Activated naive CD8-positive, alpha-beta T cell (primary cell): ENCODE measurements around the gene TBC1D13.
A peak's percentile ranks its signal among the peaks of the same experiment; 100 is the strongest.

Experiments
- H3K27ac Mint-ChIP-seq: one replicate; pipeline ENCODE4 v1.8.0; 2021; ENCODE audit warnings: mixed read lengths
- H3K27me3 Mint-ChIP-seq: one replicate; pipeline ENCODE4 v1.8.0; 2021; ENCODE audit warnings: mixed read lengths
- H3K36me3 Mint-ChIP-seq: one replicate; pipeline ENCODE4 v1.8.0; 2021; ENCODE audit warnings: mixed read lengths
- H3K4me1 Mint-ChIP-seq: one replicate; pipeline ENCODE4 v1.8.0; 2021; ENCODE audit warnings: low read depth, mixed read lengths
- H3K4me3 Mint-ChIP-seq: one replicate; pipeline ENCODE4 v1.8.0; 2021; ENCODE audit warnings: mild to moderate bottlenecking, mixed read lengths
- H3K9me3 Mint-ChIP-seq: one replicate; pipeline ENCODE4 v1.8.0; 2021; ENCODE audit warnings: low read depth, mixed read lengths

Gene TBC1D13

DNA sequence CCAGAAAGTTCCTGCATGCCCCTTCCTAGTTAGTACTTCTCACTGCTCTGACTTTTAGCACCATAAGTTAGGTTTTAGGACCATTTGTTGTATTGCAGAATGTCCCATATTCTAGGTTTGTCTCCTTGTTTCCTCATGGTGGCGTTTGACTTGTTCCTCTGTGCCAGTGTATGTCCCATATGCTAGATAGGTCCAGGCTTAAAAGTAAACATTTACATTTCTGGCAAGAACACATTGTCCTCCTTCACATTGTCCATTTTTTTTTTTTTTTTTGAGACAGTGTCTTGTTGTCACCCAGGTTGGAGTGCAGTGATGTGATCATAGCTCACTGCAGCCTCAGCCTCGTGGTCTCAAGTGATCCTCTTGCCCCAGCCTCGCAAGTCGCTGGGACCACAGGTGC lies 15.4 kb downstream of the TBC1D13 start:
- H3K36me3 Mint-ChIP-seq, result peaks cover 5% of the 10 kb centered on the region
- no peak overlapping the region for H3K4me3 Mint-ChIP-seq
- no peaks in the 10 kb centered on the region for H3K27me3 Mint-ChIP-seq
- H3K4me1 Mint-ChIP-seq, result no peaks in the 10 kb centered on the region
- H3K27ac Mint-ChIP-seq, result no peak overlapping the region
- no peaks in the 10 kb centered on the region for H3K9me3 Mint-ChIP-seq

DNA sequence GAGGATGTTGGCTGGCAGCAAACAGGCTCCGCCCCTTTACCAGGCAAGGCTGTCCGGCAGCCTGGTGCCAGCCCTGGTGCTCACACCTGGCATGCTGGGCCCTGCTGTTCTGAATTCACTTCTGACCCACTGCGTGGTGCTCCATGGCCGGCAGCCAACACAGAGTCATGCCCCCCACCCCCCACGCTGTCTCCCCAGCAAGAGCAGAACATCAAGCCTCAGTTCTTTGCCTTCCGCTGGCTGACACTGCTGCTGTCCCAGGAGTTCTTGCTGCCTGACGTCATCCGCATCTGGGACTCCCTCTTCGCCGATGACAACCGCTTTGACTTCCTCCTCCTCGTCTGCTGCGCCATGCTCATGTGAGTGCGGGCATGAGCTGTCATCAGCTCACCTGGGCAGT lies 18.6 kb downstream of the TBC1D13 start:
- H3K4me3 Mint-ChIP-seq, result no peak overlapping the region
- H3K4me1 Mint-ChIP-seq, result no peaks in the 10 kb centered on the region
- H3K9me3 Mint-ChIP-seq, result no peaks in the 10 kb centered on the region
- H3K27me3 Mint-ChIP-seq, result no peaks in the 10 kb centered on the region
- H3K27ac Mint-ChIP-seq, result no peak overlapping the region
- peaks cover 2% of the 10 kb centered on the region for H3K36me3 Mint-ChIP-seq

DNA sequence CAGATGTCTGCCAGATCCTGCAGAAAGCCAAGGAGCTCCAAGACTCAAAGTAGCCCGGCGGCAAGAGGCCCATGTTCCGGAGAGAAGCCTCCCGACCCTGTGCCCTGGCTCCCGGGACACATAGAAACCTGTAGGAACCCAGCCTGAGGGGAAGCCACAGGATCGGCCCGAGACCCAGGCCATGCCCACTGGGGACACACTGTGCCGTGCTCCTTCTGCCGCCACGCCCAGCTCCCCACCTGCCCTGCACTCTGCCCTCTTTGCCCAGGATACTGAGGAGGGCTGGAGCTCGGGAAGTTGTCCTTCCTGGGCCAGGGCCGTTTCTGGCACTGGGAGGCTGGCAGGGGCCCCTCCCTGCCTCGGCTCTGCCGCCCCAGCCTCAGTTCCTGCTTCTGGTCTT lies 20.8 kb downstream of the TBC1D13 start:
- no peak overlapping the region for H3K4me3 Mint-ChIP-seq
- no peaks in the 10 kb centered on the region for H3K4me1 Mint-ChIP-seq
- no peaks in the 10 kb centered on the region for H3K27me3 Mint-ChIP-seq
- H3K36me3 Mint-ChIP-seq, result peaks cover 2% of the 10 kb centered on the region
- no peaks in the 10 kb centered on the region for H3K9me3 Mint-ChIP-seq
- no peak overlapping the region for H3K27ac Mint-ChIP-seq

DNA sequence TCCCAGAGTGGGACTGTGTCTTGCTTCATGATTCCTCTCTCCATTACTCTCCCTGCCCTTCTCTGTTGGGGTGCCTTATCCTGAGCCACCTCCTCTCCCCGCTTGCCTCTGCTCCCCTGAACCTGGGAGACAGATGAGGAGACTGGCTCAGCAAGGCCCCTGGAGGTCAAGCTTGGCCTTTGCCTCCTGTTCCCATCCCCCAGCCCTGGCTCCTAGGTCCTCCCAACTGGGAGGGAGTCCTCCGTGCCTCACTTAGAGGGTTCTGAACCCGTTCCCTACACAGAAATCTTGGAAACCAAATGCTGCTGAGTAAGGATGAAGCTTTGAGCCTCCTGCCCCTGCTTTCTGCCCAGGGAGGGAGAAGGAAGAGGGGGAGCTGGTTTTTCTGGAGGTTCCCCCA lies 21.5 kb downstream of the TBC1D13 start:
- H3K4me3 Mint-ChIP-seq, result no peak overlapping the region
- no peaks in the 10 kb centered on the region for H3K4me1 Mint-ChIP-seq
- no peaks in the 10 kb centered on the region for H3K27me3 Mint-ChIP-seq
- peaks cover 2% of the 10 kb centered on the region for H3K36me3 Mint-ChIP-seq
- H3K27ac Mint-ChIP-seq, result no peak overlapping the region
- H3K9me3 Mint-ChIP-seq, result no peaks in the 10 kb centered on the region

- Mint-ChIP-seq H3K4me3 (no peak overlapping the region), H3K4me1 (no peaks in the 10 kb centered on the region), H3K36me3 (peaks cover 2% of the 10 kb centered on the region), H3K9me3 (no peaks in the 10 kb centered on the region), H3K27ac (no peak overlapping the region), H3K27me3 (no peaks in the 10 kb centered on the region)
Measured at GRCh38 chr9:128809036-128809599, 22.1 kb downstream of the TBC1D13 start.

- H3K9me3 Mint-ChIP-seq, result no peaks in the 10 kb centered on the region
- peak overlapping the region; percentile 8 for H3K27ac Mint-ChIP-seq
- no peaks in the 10 kb centered on the region for H3K27me3 Mint-ChIP-seq
- no peak overlapping the region for H3K4me3 Mint-ChIP-seq
- peaks cover 2% of the 10 kb centered on the region for H3K36me3 Mint-ChIP-seq
- no peaks in the 10 kb centered on the region for H3K4me1 Mint-ChIP-seq
Measured at GRCh38 chr9:128809831-128810230, 22.8 kb downstream of the TBC1D13 start.

- Mint-ChIP-seq H3K36me3 (peaks cover 2% of the 10 kb centered on the region), H3K4me1 (no peaks in the 10 kb centered on the region), H3K27ac (no peak overlapping the region), H3K27me3 (no peaks in the 10 kb centered on the region), H3K9me3 (no peaks in the 10 kb centered on the region), H3K4me3 (no peak overlapping the region)
Measured at GRCh38 chr9:128810873-128811272, 23.8 kb downstream of the TBC1D13 start.

DNA sequence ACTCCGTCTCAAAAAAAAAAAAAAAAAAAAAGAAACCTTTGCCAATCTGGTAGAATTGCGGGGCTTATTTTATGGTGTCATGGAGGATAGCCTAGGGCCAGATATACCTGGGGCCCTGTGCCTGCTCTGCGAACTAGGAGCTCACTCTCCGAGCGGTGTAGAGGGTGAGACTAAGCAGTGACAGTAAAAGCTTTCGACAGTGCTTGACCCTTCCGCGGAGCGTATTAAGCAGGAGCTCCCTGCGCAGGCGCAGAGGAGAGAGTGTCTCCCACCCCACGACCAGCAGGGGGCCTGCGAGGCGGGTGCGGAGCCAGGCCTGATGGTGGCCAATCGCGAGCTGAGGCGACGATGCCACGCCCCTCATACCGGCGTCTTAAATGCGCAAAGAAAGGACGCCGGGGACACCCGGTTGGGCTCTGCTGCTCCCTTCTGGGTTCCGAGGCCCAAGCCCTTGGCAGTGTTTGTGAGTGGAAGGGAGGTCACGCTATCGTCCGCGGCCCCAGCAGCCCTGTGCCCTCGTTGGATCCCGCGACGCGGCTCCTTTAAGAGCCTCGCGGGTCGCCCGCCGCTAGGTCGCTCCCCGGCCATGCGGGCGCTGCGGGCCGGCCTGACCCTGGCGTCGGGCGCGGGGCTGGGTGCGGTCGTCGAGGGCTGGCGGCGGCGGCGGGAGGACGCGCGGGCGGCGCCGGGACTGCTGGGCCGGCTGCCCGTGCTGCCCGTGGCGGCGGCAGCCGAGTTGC lies 31.2 kb downstream of the TBC1D13 start, which contains the start of gene ENDOG:
Gene ENDOG (plus strand): TSS at position 402 of the 740 bp plus-strand sequence. CDS start 185 bp downstream, at position 587.
- H3K4me3 Mint-ChIP-seq, result peak within 1 kb of the TSS; percentile 89
- no peaks in the 10 kb centered on the region for H3K36me3 Mint-ChIP-seq
- H3K4me1 Mint-ChIP-seq, result peaks cover 17% of the 10 kb centered on the region
- H3K9me3 Mint-ChIP-seq, result no peaks in the 10 kb centered on the region
- no peaks in the 10 kb centered on the region for H3K27me3 Mint-ChIP-seq
- peak within 1 kb of the TSS; percentile 81 for H3K27ac Mint-ChIP-seq

DNA sequence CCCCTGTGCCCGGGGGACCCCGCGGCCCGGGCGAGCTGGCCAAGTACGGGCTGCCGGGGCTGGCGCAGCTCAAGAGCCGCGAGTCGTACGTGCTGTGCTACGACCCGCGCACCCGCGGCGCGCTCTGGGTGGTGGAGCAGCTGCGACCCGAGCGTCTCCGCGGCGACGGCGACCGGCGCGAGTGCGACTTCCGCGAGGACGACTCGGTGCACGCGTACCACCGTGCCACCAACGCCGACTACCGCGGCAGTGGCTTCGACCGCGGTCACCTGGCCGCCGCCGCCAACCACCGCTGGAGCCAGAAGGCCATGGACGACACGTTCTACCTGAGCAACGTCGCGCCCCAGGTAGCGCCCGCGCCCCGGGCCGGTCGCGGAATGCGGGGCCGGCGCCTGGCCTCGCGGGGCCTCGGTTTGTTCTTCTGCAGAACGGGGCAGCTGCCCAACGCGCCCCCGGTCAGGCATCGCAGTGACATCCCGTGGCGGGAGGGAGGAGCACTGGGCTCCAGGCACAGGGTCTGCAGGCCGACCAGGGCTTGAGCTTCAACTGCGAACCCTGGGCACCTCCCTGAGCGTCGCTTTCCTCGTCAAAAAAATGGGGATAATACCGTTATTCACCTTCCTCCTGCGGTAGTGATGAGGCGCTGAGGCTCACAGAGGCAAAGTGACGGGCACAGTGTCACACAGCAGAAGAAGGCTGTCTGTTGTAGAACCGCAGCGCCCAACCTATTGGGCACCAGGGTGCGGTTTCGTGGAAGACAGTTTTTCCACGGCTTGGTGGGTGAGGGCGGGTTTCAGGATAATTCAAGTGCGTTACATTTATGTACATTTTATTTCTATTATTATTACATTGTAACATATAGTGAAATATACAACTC lies 32.0 kb downstream of the TBC1D13 start:
- Mint-ChIP-seq H3K36me3 (no peaks in the 10 kb centered on the region), H3K27ac (peak overlapping the region; percentile 81)

GRCh38 chr9:128819716-128820664 lies 32.9 kb downstream of the TBC1D13 start:
- Mint-ChIP-seq H3K27ac (peak overlapping the region; percentile 81), H3K36me3 (no peaks in the 10 kb centered on the region), H3K9me3 (no peaks in the 10 kb centered on the region), H3K27me3 (no peaks in the 10 kb centered on the region), H3K4me3 (peak overlapping the region; percentile 89), H3K4me1 (peaks cover 17% of the 10 kb centered on the region)

More for the DNA sequence above, 32.0 kb downstream of the TBC1D13 start:
- Mint-ChIP-seq H3K27me3 (no peaks in the 10 kb centered on the region), H3K9me3 (no peaks in the 10 kb centered on the region), H3K4me1 (peaks cover 17% of the 10 kb centered on the region), H3K4me3 (peak overlapping the region; percentile 89)

GRCh38 chr9:128820665-128821583 lies 33.9 kb downstream of the TBC1D13 start:
- peak overlapping the region; percentile 16 for H3K27ac Mint-ChIP-seq

DNA sequence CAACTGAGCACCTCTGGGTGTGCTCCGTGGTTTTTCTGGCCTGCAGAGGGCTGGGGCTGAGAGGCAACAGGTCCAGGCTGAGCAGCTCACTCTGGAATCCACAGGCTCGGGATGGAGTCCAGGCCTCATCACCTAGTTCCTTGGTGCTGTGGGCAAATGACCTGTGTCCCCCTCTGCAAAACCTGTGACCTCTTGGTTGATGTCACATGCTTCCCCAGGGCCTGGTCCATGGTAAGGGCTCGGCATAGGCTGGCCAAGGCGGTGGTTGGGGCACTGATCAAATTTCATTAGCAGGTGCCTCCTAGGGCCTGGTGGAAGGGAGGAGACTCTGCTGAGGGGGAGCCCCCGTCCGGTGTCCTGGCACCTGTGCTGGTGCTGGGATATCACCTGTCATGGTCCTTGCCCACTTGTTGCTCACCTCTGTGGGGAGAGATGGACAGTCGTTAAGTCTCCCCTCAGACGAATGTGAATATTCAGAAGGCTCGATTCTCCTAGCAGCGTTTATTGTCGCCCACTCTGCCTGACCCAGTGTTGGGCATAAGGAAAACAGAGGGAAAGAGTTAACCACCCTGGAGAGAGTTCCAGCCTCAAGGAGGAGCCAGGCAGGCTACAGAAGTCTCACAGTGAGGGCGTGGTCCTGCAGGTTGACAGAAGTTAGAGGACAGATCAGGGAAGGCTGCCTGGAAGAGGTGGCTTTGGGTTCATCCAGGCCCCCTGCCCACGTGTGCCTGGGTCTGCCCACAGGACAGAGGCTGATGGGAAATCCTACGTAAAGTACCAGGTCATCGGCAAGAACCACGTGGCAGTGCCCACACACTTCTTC lies 34.7 kb downstream of the TBC1D13 start:
- H3K27me3 Mint-ChIP-seq, result no peaks in the 10 kb centered on the region
- no peaks in the 10 kb centered on the region for H3K36me3 Mint-ChIP-seq
- H3K27ac Mint-ChIP-seq, result no peak overlapping the region
- H3K4me1 Mint-ChIP-seq, result peaks cover 17% of the 10 kb centered on the region
- H3K4me3 Mint-ChIP-seq, result no peak overlapping the region
- H3K9me3 Mint-ChIP-seq, result no peaks in the 10 kb centered on the region

More at GRCh38 chr9:128820665-128821583, 33.9 kb downstream of the TBC1D13 start:
- no peaks in the 10 kb centered on the region for H3K27me3 Mint-ChIP-seq
- peak overlapping the region; percentile 35 for H3K4me3 Mint-ChIP-seq
- H3K4me1 Mint-ChIP-seq, result peaks cover 17% of the 10 kb centered on the region
- H3K9me3 Mint-ChIP-seq, result no peaks in the 10 kb centered on the region
- no peaks in the 10 kb centered on the region for H3K36me3 Mint-ChIP-seq
